OCI-LY7 (cell line): ENCODE results near the gene IFNK.

Source experiments
- CTCF ChIP-seq: fragments of 200-600 bp; sonication (generic); conservative IDR thresholded peaks from 2 replicates; pipeline ENCODE4 v1.5.1; 2014; ENCODE audit warnings: mild to moderate bottlenecking, antibody characterized with exemption, low read length, moderate library complexity, mixed read lengths
- EZH2phosphoT487 ChIP-seq: fragments of 200-600 bp; sonication (generic); IDR thresholded peaks from 2 replicates; pipeline ENCODE4 v1.6.1; 2018; ENCODE audit warnings: low read depth, borderline replicate concordance, mild to moderate bottlenecking, mixed run types, antibody characterized with exemption, low read length, moderate library complexity, mixed read lengths

GRCh38 chr9:27569406-27569805, 45.3 kb downstream of the IFNK start:
- TF ChIP-seq EZH2phosphoT487 (no peak), CTCF (no peak)
